ENCODE results near the gene ANXA5.

The ANXA5 gene

GRCh38 chr4:121655320-121656268 is 41.2 kb downstream of the ANXA5 start:
- H3K27ac ChIP-seq (replicated peaks), result no peak overlapping the region
- no peak overlapping the region for H3K4me3 ChIP-seq (replicated peaks; ENCODE audit: insufficient read depth, low read length)
- H3K27me3 ChIP-seq (ENCODE audit: insufficient read depth, poor library complexity, severe bottlenecking), result no peaks in the 10 kb centered on the region
- DNase-seq (ENCODE audit: low read depth in 1 of 2, low spot score in 1 of 2), result no peak
- TF ChIP-seq CTCF (IDR thresholded peaks at IDR 0.05; ENCODE audit: insufficient read depth, low read length) (no peak), REST (IDR thresholded peaks at IDR 0.05; ENCODE audit: insufficient replicate concordance, low read depth) (no peak), POLR2AphosphoS5 (IDR thresholded peaks at IDR 0.05; ENCODE audit: low read depth) (no peak), GABPA (IDR thresholded peaks at IDR 0.05; ENCODE audit: low read depth) (no peak), SPI1 (IDR thresholded peaks at IDR 0.05; ENCODE audit: borderline replicate concordance, low read depth) (no peak)

GRCh38 chr4:121654738-121655137 is 42.0 kb downstream of the ANXA5 start:
- H3K4me3 ChIP-seq (replicated peaks; ENCODE audit: insufficient read depth, low read length), result no peak overlapping the region
- H3K27me3 ChIP-seq (ENCODE audit: insufficient read depth, poor library complexity, severe bottlenecking), result no peaks in the 10 kb centered on the region
- TF ChIP-seq POLR2AphosphoS5 (IDR thresholded peaks at IDR 0.05; ENCODE audit: low read depth) (no peak), SPI1 (IDR thresholded peaks at IDR 0.05; ENCODE audit: borderline replicate concordance, low read depth) (peak; percentile 43; the same call in 1 of the 2 replicates)
- DNase-seq (ENCODE audit: low read depth in 1 of 2, low spot score in 1 of 2), result no peak
- no peak overlapping the region for H3K27ac ChIP-seq (replicated peaks)

GRCh38 chr4:121653986-121654385 is 42.8 kb downstream of the ANXA5 start:
- no peak for TF ChIP-seq REST (IDR thresholded peaks at IDR 0.05; ENCODE audit: insufficient replicate concordance, low read depth)
- TF ChIP-seq GABPA (IDR thresholded peaks at IDR 0.05; ENCODE audit: low read depth), result no peak
- TF ChIP-seq CTCF (IDR thresholded peaks at IDR 0.05; ENCODE audit: insufficient read depth, low read length), result no peak
- no peak for TF ChIP-seq POLR2AphosphoS5 (IDR thresholded peaks at IDR 0.05; ENCODE audit: low read depth)
- no peak for TF ChIP-seq SPI1 (IDR thresholded peaks at IDR 0.05; ENCODE audit: borderline replicate concordance, low read depth)
- no peaks in the 10 kb centered on the region for H3K27me3 ChIP-seq (ENCODE audit: insufficient read depth, poor library complexity, severe bottlenecking)
- DNase-seq (ENCODE audit: low read depth in 1 of 2, low spot score in 1 of 2), result no peak
- H3K27ac ChIP-seq (replicated peaks), result no peak overlapping the region
- no peak overlapping the region for H3K4me3 ChIP-seq (replicated peaks; ENCODE audit: insufficient read depth, low read length)

- no peak overlapping the region for H3K4me3 ChIP-seq (replicated peaks; ENCODE audit: insufficient read depth, low read length)
- no peak overlapping the region for H3K27ac ChIP-seq (replicated peaks)
- no peak for DNase-seq (ENCODE audit: low read depth in 1 of 2, low spot score in 1 of 2)
- H3K27me3 ChIP-seq (ENCODE audit: insufficient read depth, poor library complexity, severe bottlenecking), result no peaks in the 10 kb centered on the region
- no peak for TF ChIP-seq SPI1 (IDR thresholded peaks at IDR 0.05; ENCODE audit: borderline replicate concordance, low read depth)
- no peak for TF ChIP-seq REST (IDR thresholded peaks at IDR 0.05; ENCODE audit: insufficient replicate concordance, low read depth)
These were observed 43.6 kb downstream of the ANXA5 start for GRCh38 chr4:121653214-121653613.
